Peyer's patch (tissue), 4 donors: ENCODE measurements around the gene SEL1L3.

Source experiments
- POLR2A ChIP-seq, 2 donors: fragments of 450-650 bp; IDR thresholded peaks; one replicate each; pipeline ENCODE4 v1.5.1; 2017; ENCODE audit warnings: antibody characterized with exemption in 2 of 2, mild to moderate bottlenecking in 2 of 2, moderate library complexity in 2 of 2
- TF ChIP-seq, protein P1 (sequence below), 6 experiments: fragments of 450-650 bp in 4 of 6; fragments of 200-600 bp in 2 of 6; sonication (generic) in 1 of 6; IDR thresholded peaks; one replicate each; pipeline ENCODE4 v1.5.1; 2017 to 2019; ENCODE audit warnings: antibody characterized with exemption in 6 of 6, mild to moderate bottlenecking in 3 of 6, moderate library complexity in 1 of 6

DNA sequence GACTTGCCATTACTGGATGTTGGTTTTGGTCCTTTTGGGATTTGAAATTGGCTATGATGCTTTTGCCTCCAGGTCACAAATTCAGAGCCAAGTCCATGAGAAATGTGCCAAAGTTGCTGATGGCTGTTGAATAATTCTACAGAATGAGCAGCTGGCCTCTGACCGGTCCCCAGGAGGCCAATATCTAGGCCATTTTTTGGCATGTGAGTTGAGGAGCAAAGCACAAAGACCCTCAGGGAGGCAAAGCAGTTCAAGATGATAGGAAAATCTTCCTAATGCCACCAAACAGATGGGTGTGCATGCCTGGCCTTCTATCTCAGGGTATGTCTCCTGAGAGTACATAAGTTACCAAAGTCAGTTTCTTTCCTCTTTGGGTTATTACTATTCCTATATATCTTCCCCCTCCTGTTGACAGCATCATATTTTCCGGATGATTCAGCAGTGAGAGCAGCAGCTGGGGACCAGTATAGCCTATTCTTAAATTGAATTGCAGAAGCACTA lies 44.4 kb downstream of the SEL1L3 start:
- TF ChIP-seq POLR2A (IDR thresholded peaks at IDR 0.05): no peak
- TF ChIP-seq, protein P1, sequence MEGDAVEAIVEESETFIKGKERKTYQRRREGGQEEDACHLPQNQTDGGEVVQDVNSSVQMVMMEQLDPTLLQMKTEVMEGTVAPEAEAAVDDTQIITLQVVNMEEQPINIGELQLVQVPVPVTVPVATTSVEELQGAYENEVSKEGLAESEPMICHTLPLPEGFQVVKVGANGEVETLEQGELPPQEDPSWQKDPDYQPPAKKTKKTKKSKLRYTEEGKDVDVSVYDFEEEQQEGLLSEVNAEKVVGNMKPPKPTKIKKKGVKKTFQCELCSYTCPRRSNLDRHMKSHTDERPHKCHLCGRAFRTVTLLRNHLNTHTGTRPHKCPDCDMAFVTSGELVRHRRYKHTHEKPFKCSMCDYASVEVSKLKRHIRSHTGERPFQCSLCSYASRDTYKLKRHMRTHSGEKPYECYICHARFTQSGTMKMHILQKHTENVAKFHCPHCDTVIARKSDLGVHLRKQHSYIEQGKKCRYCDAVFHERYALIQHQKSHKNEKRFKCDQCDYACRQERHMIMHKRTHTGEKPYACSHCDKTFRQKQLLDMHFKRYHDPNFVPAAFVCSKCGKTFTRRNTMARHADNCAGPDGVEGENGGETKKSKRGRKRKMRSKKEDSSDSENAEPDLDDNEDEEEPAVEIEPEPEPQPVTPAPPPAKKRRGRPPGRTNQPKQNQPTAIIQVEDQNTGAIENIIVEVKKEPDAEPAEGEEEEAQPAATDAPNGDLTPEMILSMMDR (IDR thresholded peaks at IDR 0.05): no peak
